Panc1 (cell line): Measurements from ENCODE around the gene TBC1D10A. TPM values are rescaled to one million over a fixed set of nuclear protein-coding genes. Genes with fewer than 3 reads are reported as not detected.
A peak's percentile ranks its signal among the peaks of the same experiment; 100 is the strongest.

Source experiments
- ATAC-seq: fragments of 200-7000 bp; cut with Tn5 transposase; 2 replicates; pipeline ENCODE4 v1.9.1; 2020; ENCODE audit warnings: mild to moderate bottlenecking, moderate library complexity
- BruUV-seq: library from RNA; stranded (reverse); fragments of 400-500 nt; replicated peaks from 2 replicates; lab custom pipeline; 2021; lab: Mats Ljungman, UMichigan
- CTCF ChIA-PET: fragments of 300-600 bp; sonication (Branson Sonifier 250); formaldehyde crosslinking; loops from one replicate; lab custom pipeline; 2022; ENCODE audit warnings: antibody characterized with exemption; lab: Charles Lee
- POLR2A ChIA-PET: fragments of 300-600 bp; sonication (Branson Sonifier 250); formaldehyde crosslinking; loops from one replicate; lab custom pipeline; 2022; ENCODE audit warnings: antibody characterized with exemption; lab: Charles Lee
- DNase-seq: peaks from one replicate; pipeline ENCODE4 v3.0.0-alpha.2; 2010; ENCODE audit warnings: low read depth, low spot score
- H3K27ac ChIP-seq: 2 replicates; pipeline ENCODE4 v1.5.1; 2011; ENCODE audit warnings: mild to moderate bottlenecking, low read length, inconsistent platforms
- H3K27me3 ChIP-seq: fragments of 200-500 bp; sonication (Bioruptor generic); 2 replicates; pipeline ENCODE4 v1.6.0; 2014; ENCODE audit warnings: low read length, inconsistent platforms; ENCODE audit not compliant: control insufficient read depth, insufficient read depth
- H3K36me3 ChIP-seq: fragments of 200-500 bp; sonication (Bioruptor generic); 2 replicates; pipeline ENCODE4 v1.5.1; 2014; ENCODE audit warnings: inconsistent platforms, mild to moderate bottlenecking, low read length, moderate library complexity; ENCODE audit not compliant: control insufficient read depth, insufficient read depth
- H3K4me1 ChIP-seq: 2 replicates; pipeline ENCODE4 v1.5.1; 2011; ENCODE audit warnings: inconsistent platforms, mild to moderate bottlenecking, low read length, moderate library complexity; ENCODE audit not compliant: control insufficient read depth, insufficient read depth
- H3K4me3 ChIP-seq, 2 experiments: 2 replicates each; pipeline ENCODE4 v1.5.1; 2011 to 2012; ENCODE audit warnings: low read depth in 2 of 2, low read length in 2 of 2, mild to moderate bottlenecking in 2 of 2, inconsistent platforms in 1 of 2, moderate library complexity in 1 of 2
- H3K9me3 ChIP-seq: fragments of 200-500 bp; sonication (Bioruptor generic); 2 replicates; pipeline ENCODE4 v1.5.1; 2014; ENCODE audit warnings: low read depth, mild to moderate bottlenecking, inconsistent platforms, low read length, moderate library complexity; ENCODE audit not compliant: control insufficient read depth, insufficient read depth
- CTCF ChIP-seq: fragments of 450-650 bp; IDR thresholded peaks from 2 replicates; pipeline ENCODE4 v1.5.1; 2017; ENCODE audit warnings: mild to moderate bottlenecking
- POLR2AphosphoS5 ChIP-seq: IDR thresholded peaks from 2 replicates; pipeline ENCODE4 v1.6.1; 2012; ENCODE audit warnings: mild to moderate bottlenecking, low read depth, low read length, moderate library complexity
- REST ChIP-seq, 2 experiments: IDR thresholded peaks; 2 replicates each; pipeline ENCODE4 v1.6.1; 2011 to 2012; ENCODE audit warnings: low read depth in 2 of 2, control low read depth in 1 of 2, low read length in 1 of 2, mild to moderate bottlenecking in 1 of 2, moderate library complexity in 1 of 2; ENCODE audit not compliant: insufficient read depth in 1 of 2
- SIN3A ChIP-seq: IDR thresholded peaks from 2 replicates; pipeline ENCODE4 v1.6.1; 2012; ENCODE audit warnings: low read depth, mild to moderate bottlenecking, low read length, moderate library complexity, borderline replicate concordance; ENCODE audit not compliant: insufficient read depth
- TCF7L2 ChIP-seq: IDR thresholded peaks from 2 replicates; pipeline ENCODE4 v1.6.1; 2011; ENCODE audit warnings: mild to moderate bottlenecking, low read depth, low read length, inconsistent platforms
- in situ Hi-C: cut with HindIII; loops from 2 replicates; pipeline ENCODE4 v1.10.0; 2016; ENCODE audit warnings: low sequenced_read_pairs, low pct_unique_long_range_greater_than_20kb
- intact Hi-C: fragments of 100-400 bp; cut with micrococcal nuclease; formaldehyde crosslinking; loops from one replicate; pipeline ENCODE4 v1.10.0; 2022; ENCODE audit not compliant: unreplicated experiment
- total RNA-seq: library from RNA; stranded (reverse); gene quantifications from one replicate; pipeline ENCODE4 v1.2.1, GENCODE V29; 2021; ENCODE audit not compliant: unreplicated experiment

TBC1D10A gene
- total RNA-seq, 1 experiment from 2014 or later, result 14.9 TPM

- no peaks in the 10 kb centered on the region for H3K9me3 ChIP-seq
- no peak overlapping the region for H3K27ac ChIP-seq
- intact Hi-C loops (no loop called here), in situ Hi-C loops (no loop called here)
- CTCF ChIA-PET, result interaction anchor here (0.6 kb wide), 1 partner anchor 92 kb away, joined by 3 read pairs; no protein-coding TSS in a partner anchor
- H3K4me1 ChIP-seq, result peaks cover 25% of the 10 kb centered on the region
- POLR2A ChIA-PET, result no interaction called here
- ATAC-seq (no peak), DNase-seq (no peak)
- BruUV-seq, result no TSS peak
- no peaks in the 10 kb centered on the region for H3K27me3 ChIP-seq
- no peak overlapping the region for H3K4me3 ChIP-seq
- no peak for TF ChIP-seq POLR2AphosphoS5
- TF ChIP-seq CTCF, result no peak
- no peak for TF ChIP-seq TCF7L2
- TF ChIP-seq SIN3A, result no peak
- TF ChIP-seq REST (IDR thresholded peaks at IDR 0.05; ENCODE audit: insufficient read depth in 1 of 2, low read depth in 2 of 2, low read length in 1 of 2), result no peak
- H3K36me3 ChIP-seq, result no peaks in the 10 kb centered on the region; the same call in 1 of the 2 replicates
These were observed 35.5 kb downstream of the TBC1D10A start for GRCh38 chr22:30291058-30291892.

GRCh38 chr22:30290342-30291057, 36.2 kb downstream of the TBC1D10A start:
- BruUV-seq, result no TSS peak
- Histone ChIP-seq H3K27ac (peak overlapping the region; percentile 44; the same call in 1 of the 2 replicates), H3K27me3 (no peaks in the 10 kb centered on the region), H3K9me3 (no peaks in the 10 kb centered on the region), H3K4me3 (peak overlapping the region in 1 of 2 experiments; percentile 48; a peak in 1 of 4 replicates), H3K4me1 (peaks cover 25% of the 10 kb centered on the region), H3K36me3 (no peaks in the 10 kb centered on the region; the same call in 1 of the 2 replicates)
- intact Hi-C loops (no loop called here), in situ Hi-C loops (no loop called here)
- TF ChIP-seq SIN3A, result no peak
- no peak; the same call in 1 of the 2 replicates for TF ChIP-seq POLR2AphosphoS5
- TF ChIP-seq TCF7L2, result no peak
- no peak for TF ChIP-seq REST (IDR thresholded peaks at IDR 0.05; ENCODE audit: insufficient read depth in 1 of 2, low read depth in 2 of 2, low read length in 1 of 2)
- TF ChIP-seq CTCF, result no peak
- CTCF ChIA-PET, result interaction anchor here (0.6 kb wide), 1 partner anchor 93 kb away, joined by 3 read pairs; no protein-coding TSS in a partner anchor
- POLR2A ChIA-PET, result interaction anchor here (0.6 kb wide), 1 partner anchor 45 kb away, joined by 8 read pairs; no protein-coding TSS in a partner anchor
- ATAC-seq, result no peak
- DNase-seq, result no peak
